Hepatocyte (in vitro differentiated cells): ENCODE data around the gene SMIM5.

ENCODE experiments used
- EZH2 ChIP-seq: fragments of 200-600 bp; sonication (generic); IDR thresholded peaks from 2 replicates; pipeline ENCODE4 v1.6.1; 2016; ENCODE audit warnings: antibody characterized with exemption, mild to moderate bottlenecking, borderline replicate concordance
- EZH2phosphoT487 ChIP-seq: fragments of 200-600 bp; sonication (generic); IDR thresholded peaks from one replicate; pipeline ENCODE4 v1.6.1; 2018; ENCODE audit warnings: antibody characterized with exemption, mild to moderate bottlenecking, low read depth, moderate library complexity; ENCODE audit not compliant: unreplicated experiment, severe bottlenecking
- TF ChIP-seq, protein P1 (sequence below): fragments of 200-600 bp; sonication (generic); IDR thresholded peaks from 2 replicates; pipeline ENCODE4 v1.5.1; 2016; ENCODE audit warnings: antibody characterized with exemption, mild to moderate bottlenecking; ENCODE audit not compliant: poor library complexity

DNA sequence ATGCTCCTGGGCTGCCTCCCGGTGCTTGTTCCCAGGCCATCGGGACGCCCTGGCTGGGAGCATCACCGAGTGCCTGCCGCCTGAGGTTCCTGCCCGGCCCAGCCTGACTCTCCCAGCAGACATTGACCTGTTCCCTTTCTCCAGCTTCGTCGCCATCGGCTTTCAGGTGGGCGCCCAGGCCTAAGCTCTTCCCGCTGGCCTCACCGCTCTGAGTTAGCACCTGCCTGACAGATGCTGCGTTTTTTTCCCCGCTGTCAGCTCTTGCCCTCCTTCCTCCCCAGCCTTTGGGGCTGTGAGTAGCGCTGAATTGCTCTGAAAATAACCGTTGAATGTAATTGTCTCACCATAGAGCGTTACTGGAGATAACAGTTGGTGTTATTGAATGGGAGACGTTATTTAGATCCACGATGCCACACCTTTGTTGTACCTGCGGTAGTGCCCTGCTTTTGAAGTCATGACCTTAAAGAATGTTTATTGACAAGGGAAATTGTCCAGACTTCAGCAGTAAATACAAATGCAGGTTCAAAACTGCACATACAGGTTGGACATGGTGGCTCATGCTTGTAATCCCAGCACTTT lies 21.3 kb upstream of the SMIM5 start:
- TF ChIP-seq, protein P1, sequence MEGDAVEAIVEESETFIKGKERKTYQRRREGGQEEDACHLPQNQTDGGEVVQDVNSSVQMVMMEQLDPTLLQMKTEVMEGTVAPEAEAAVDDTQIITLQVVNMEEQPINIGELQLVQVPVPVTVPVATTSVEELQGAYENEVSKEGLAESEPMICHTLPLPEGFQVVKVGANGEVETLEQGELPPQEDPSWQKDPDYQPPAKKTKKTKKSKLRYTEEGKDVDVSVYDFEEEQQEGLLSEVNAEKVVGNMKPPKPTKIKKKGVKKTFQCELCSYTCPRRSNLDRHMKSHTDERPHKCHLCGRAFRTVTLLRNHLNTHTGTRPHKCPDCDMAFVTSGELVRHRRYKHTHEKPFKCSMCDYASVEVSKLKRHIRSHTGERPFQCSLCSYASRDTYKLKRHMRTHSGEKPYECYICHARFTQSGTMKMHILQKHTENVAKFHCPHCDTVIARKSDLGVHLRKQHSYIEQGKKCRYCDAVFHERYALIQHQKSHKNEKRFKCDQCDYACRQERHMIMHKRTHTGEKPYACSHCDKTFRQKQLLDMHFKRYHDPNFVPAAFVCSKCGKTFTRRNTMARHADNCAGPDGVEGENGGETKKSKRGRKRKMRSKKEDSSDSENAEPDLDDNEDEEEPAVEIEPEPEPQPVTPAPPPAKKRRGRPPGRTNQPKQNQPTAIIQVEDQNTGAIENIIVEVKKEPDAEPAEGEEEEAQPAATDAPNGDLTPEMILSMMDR: no peak
- TF ChIP-seq EZH2phosphoT487 (no peak), EZH2 (no peak)
